Bronchial epithelial cell (primary cell): ENCODE results near the gene ADI1. TPM values are rescaled to one million over a fixed set of nuclear protein-coding genes. Genes with fewer than 3 reads are reported as not detected.
A peak's percentile ranks its signal among the peaks of the same experiment; 100 is the strongest.

Source experiments
- DNase-seq: peaks from one replicate; pipeline ENCODE4 v3.0.0-alpha.2; 2010; ENCODE audit warnings: low read depth
- FAIRE-seq: peaks from 2 replicates; lab custom pipeline; 2011; peaks lifted over from hg19 to GRCh38; lab: Jason Lieb, UNC
- H3K27me3 ChIP-seq: 2 replicates; pipeline ENCODE4 v1.5.1; 2011; ENCODE audit warnings: low read length; ENCODE audit not compliant: control insufficient read depth, insufficient read depth
- H3K36me3 ChIP-seq: 2 replicates; pipeline ENCODE4 v1.5.1; 2011; ENCODE audit warnings: low read length; ENCODE audit not compliant: control insufficient read depth, insufficient read depth
- H3K4me3 ChIP-seq: 2 replicates; pipeline ENCODE4 v1.5.1; 2011; ENCODE audit warnings: mild to moderate bottlenecking, low read depth, low read length, control low read depth
- CTCF ChIP-seq: IDR thresholded peaks from 2 replicates; pipeline ENCODE4 v1.5.1; 2011; ENCODE audit warnings: mild to moderate bottlenecking, moderate library complexity, low read length, control low read depth, inconsistent platforms; ENCODE audit not compliant: insufficient read depth, severe bottlenecking
- total RNA-seq: library from RNA; depleted of rRNA; stranded (reverse); fragments of >200 nt; gene quantifications from 2 replicates; pipeline ENCODE4 v1.2.1, GENCODE V29; 2014

Gene ADI1
- total RNA-seq, 1 donor from 2014 or later, result 29.5 TPM

- FAIRE-seq (no peak), DNase-seq (no peak)
- TF ChIP-seq CTCF, result no peak
- no peak overlapping the region for H3K4me3 ChIP-seq
- no peaks in the 10 kb centered on the region for H3K36me3 ChIP-seq
- no peaks in the 10 kb centered on the region for H3K27me3 ChIP-seq
These were observed 28.9 kb downstream of the ADI1 start for GRCh38 chr2:3490191-3491170.

GRCh38 chr2:3489764-3490115, 29.6 kb downstream of the ADI1 start:
- no peak for FAIRE-seq
- no peak for DNase-seq
- no peak for TF ChIP-seq CTCF
- Histone ChIP-seq H3K36me3 (no peaks in the 10 kb centered on the region), H3K27me3 (no peaks in the 10 kb centered on the region), H3K4me3 (no peak overlapping the region)

GRCh38 chr2:3488855-3489763, 30.2 kb downstream of the ADI1 start:
- DNase-seq (peak; percentile 12), FAIRE-seq (no peak)
- TF ChIP-seq CTCF, result no peak
- Histone ChIP-seq H3K36me3 (no peaks in the 10 kb centered on the region), H3K27me3 (no peaks in the 10 kb centered on the region), H3K4me3 (no peak overlapping the region)

GRCh38 chr2:3488061-3488531, 31.2 kb downstream of the ADI1 start:
- TF ChIP-seq CTCF, result no peak
- no peak overlapping the region for H3K4me3 ChIP-seq
- no peak for DNase-seq
- FAIRE-seq, result no peak
- no peaks in the 10 kb centered on the region for H3K27me3 ChIP-seq
- H3K36me3 ChIP-seq, result no peaks in the 10 kb centered on the region

GRCh38 chr2:3487432-3487831, 31.9 kb downstream of the ADI1 start:
- Histone ChIP-seq H3K4me3 (no peak overlapping the region), H3K27me3 (no peaks in the 10 kb centered on the region), H3K36me3 (no peaks in the 10 kb centered on the region)
- no peak for TF ChIP-seq CTCF
- FAIRE-seq (no peak), DNase-seq (no peak)
